Fibroblast of mammary gland (primary cell): ENCODE data around the gene PCSK4.
"Not testable (repeated sequence)": the region's sequence is repeated elsewhere in the genome, so short reads cannot be mapped to it uniquely, and the experiment has no call there.

Source experiments
- DNase-seq: peaks from one replicate; pipeline ENCODE4 v3.0.0-alpha.2; 2010; ENCODE audit warnings: low read depth
- H3K4me3 ChIP-seq: 2 replicates; pipeline ENCODE4 v1.5.1; 2011; ENCODE audit warnings: low read depth, mild to moderate bottlenecking, low read length, moderate library complexity; ENCODE audit not compliant: control insufficient read depth
- TF ChIP-seq, protein P1 (sequence below): conservative IDR thresholded peaks from 2 replicates; pipeline ENCODE4 v1.5.1; 2011; ENCODE audit warnings: low read depth, low read length, inconsistent platforms; ENCODE audit not compliant: control insufficient read depth, insufficient read depth

PCSK4 gene

DNA sequence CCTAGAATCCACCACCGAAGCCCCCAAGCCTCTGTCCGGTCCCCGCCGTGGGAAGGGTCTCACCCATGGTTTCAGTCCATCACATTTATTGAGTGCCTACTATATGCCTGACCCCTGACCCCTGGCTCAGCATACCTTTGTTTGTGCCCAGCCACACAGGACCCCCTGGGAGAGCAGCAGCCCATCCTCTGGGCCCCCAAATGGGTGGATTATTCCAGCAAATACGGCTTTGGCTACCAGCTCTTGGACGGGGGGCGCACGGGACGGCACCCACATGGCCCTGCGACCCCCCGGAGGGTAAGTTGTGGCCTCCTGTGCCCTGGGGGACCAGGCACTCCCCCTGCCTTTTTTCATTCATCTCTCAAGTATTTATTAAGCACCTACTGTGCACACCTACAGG lies 41.4 kb upstream of the PCSK4 start:
- TF ChIP-seq, protein P1, sequence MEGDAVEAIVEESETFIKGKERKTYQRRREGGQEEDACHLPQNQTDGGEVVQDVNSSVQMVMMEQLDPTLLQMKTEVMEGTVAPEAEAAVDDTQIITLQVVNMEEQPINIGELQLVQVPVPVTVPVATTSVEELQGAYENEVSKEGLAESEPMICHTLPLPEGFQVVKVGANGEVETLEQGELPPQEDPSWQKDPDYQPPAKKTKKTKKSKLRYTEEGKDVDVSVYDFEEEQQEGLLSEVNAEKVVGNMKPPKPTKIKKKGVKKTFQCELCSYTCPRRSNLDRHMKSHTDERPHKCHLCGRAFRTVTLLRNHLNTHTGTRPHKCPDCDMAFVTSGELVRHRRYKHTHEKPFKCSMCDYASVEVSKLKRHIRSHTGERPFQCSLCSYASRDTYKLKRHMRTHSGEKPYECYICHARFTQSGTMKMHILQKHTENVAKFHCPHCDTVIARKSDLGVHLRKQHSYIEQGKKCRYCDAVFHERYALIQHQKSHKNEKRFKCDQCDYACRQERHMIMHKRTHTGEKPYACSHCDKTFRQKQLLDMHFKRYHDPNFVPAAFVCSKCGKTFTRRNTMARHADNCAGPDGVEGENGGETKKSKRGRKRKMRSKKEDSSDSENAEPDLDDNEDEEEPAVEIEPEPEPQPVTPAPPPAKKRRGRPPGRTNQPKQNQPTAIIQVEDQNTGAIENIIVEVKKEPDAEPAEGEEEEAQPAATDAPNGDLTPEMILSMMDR = no peak
- no peak for DNase-seq
- no peak overlapping the region for H3K4me3 ChIP-seq

DNA sequence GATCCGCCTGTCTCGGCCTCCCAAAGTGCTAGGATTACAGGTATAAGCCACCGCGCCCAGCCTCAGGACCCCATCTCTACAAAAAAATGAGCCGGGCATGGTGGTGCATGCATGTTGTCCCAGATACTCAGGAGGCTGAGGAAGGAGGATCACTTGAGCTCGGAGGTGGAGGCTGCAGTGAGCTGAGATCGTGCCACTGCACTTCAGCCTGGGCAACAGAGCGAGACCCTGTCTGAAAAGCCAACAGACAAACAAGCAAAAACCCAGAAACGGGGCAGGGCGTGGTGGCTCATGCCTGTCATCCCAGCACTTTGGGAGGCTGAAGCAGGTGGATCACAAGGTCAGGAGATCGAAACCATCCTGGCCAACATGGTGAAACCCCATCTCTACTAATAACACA lies 40.7 kb upstream of the PCSK4 start:
- not testable (repeated sequence) for DNase-seq

DNA sequence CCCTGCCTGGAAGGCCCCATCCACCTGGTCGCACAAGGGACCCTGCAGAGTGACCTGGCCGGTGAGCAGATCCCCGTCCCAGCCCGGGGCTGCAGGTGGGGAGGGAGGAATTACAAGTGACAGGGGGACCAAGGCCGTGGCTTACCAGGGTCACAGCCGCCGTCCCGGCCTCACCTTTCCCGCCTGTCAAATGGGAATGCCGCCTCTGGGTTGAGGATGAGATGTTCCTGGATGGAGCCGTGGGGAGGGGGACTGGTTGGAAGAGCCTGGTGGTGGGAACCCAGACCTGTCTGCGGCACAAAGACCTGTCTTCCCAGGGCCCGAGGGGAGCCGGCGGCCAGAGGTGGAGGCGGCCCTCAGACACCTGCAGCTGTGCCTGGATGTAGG lies 39.3 kb upstream of the PCSK4 start:
- no peak for DNase-seq
- TF ChIP-seq, protein P1 = no peak
- H3K4me3 ChIP-seq = no peak overlapping the region

More for the DNA sequence above, 40.7 kb upstream of the PCSK4 start:
- not testable (repeated sequence) for H3K4me3 ChIP-seq

DNA sequence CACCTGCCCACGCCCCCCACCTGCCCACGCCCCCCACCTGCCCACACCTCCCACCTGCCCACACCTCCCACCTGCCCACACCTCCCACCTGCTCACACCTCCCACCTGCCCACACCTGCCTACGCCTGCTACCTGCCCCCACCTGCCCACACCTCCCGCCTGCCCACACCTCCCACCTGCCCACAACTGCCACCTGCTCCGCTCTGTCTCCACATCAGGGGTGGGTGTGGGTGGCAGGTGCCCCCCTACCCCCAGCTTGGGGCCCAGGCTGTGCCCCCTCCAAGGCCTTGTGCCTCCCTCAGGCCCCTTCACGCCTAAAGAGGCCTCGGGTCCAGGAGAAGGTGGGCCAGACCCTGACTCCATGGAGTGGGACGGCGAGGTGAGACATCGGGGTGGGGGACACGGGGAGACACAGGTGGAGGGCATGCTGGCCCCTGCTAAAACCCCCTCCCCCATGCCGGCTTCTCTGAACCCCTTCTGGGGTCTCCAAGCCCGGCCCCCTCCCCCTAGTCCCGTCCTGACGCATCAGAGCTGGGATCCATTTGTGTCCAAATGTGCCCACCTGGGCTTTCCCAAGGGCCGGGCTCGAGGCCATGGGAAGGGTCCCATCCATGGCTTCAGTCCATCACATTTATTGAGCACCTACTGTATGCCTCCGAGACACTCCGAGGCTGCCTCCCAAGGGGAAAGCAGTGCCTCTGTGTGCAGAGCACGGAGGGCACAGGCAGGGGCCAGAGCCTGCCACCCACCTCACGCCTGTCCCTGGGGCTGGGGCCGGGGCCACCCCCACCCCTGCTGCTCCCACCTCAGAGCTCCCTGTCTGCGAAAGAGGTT lies 38.7 kb upstream of the PCSK4 start:
- TF ChIP-seq, protein P1 = no peak
- DNase-seq = no peak
- no peak overlapping the region for H3K4me3 ChIP-seq

DNA sequence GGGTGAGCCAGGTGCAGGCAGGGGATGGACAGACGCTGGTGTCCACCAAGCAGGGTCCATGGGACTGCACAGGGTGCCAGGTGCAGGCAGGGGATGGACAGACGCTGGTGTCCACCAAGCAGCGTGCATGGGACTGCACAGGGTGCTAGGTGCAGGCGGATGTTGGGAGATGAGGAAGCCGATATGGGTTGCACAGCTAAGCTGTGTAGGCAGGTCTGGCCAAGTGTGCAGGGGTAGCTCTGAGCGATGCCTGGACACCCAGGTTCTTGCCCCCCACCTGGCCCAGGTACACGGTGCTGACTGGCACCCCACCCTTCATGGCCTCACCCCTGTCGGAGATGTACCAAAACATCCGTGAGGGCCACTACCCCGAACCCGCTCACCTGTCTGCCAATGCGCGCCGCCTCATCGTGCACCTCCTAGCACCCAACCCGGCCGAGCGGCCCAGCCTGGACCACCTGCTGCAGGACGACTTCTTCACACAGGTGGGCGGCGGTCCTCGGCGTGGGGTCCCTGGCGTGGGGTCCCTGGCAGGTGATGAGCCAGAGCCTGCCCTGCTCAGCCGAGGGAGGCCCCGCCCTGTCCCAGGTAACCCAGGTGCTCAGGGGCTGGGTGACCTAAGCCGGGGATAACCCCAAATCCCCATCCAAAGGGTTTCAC lies 37.6 kb upstream of the PCSK4 start:
- TF ChIP-seq, protein P1 = no peak
- no peak for DNase-seq

DNA sequence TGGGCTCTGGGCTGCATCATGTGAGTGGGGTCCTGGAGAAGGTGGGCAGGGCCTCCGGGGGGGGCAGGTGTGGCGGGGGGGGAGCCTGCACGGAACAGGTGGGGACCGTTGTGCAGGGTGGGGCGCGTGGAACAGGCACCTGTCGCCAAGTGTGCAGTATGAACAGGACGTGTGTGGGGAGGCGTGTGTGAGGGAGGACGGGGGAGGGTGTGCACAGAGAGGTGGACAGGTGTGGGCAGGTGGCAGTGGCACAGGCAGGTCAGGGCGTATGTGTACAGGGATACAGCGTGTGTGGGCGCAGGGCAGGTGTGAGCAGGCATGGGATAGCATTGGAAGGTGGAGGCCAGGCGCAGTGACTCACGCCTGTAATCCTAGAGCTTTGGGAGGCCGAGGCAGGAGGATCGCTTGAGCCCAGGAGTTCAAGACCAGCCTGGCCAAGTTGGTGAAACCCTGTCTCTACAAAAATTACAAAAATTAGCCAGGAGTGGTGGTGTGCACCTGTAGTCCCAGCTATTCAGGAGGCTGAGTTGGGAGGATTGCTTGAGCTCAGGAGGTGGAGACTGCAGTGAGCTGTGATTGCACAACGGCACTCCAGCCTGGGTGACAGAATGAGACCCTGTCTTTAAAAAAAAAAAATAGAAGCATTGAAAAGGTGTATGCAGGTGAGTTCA lies 37.0 kb upstream of the PCSK4 start:
- H3K4me3 ChIP-seq = no peak overlapping the region
- TF ChIP-seq, protein P1 = no peak
- DNase-seq = no peak

More for the DNA sequence above, 37.6 kb upstream of the PCSK4 start:
- no peak overlapping the region for H3K4me3 ChIP-seq
